Liver (tissue), 3 donors: Measurements from ENCODE around the gene ALG12.

Source experiments
- CTCF ChIP-seq: fragments of 150-350 bp; IDR thresholded peaks from 2 replicates; pipeline ENCODE4 v1.5.1; 2017; ENCODE audit warnings: improper control_type of control experiment, low read depth, low read length; ENCODE audit not compliant: missing input control
- FOXA1 ChIP-seq: IDR thresholded peaks from 2 replicates; pipeline ENCODE4 v1.6.1; 2016; ENCODE audit warnings: antibody characterized with exemption
- GABPA ChIP-seq, 2 donors: IDR thresholded peaks in 1 of 2; conservative IDR thresholded peaks in 1 of 2; 2 replicates each; pipeline ENCODE4 v1.6.1; 2016; ENCODE audit warnings: antibody characterized with exemption in 2 of 2, mild to moderate bottlenecking in 1 of 2, moderate library complexity in 1 of 2
- HNF4A ChIP-seq, 2 donors: conservative IDR thresholded peaks; 2 replicates each; pipeline ENCODE4 v1.6.1; 2016; ENCODE audit warnings: antibody characterized with exemption in 2 of 2, mild to moderate bottlenecking in 2 of 2
- HNF4G ChIP-seq: IDR thresholded peaks from 2 replicates; pipeline ENCODE4 v1.6.1; 2016; ENCODE audit warnings: antibody characterized with exemption
- RAD21 ChIP-seq, 2 donors: IDR thresholded peaks; 2 replicates each; pipeline ENCODE4 v1.6.1; 2016; ENCODE audit warnings: antibody characterized with exemption in 2 of 2, mild to moderate bottlenecking in 2 of 2
- RXRA ChIP-seq, 2 donors: IDR thresholded peaks; 2 replicates each; pipeline ENCODE4 v1.6.1; 2017 to 2018; ENCODE audit warnings: antibody characterized with exemption in 2 of 2, mild to moderate bottlenecking in 1 of 2
- SP1 ChIP-seq: IDR thresholded peaks from 2 replicates; pipeline ENCODE4 v1.6.1; 2018; ENCODE audit warnings: antibody characterized with exemption, mild to moderate bottlenecking
- TAF1 ChIP-seq: conservative IDR thresholded peaks from 2 replicates; pipeline ENCODE4 v1.6.1; 2016; ENCODE audit warnings: antibody characterized with exemption, mild to moderate bottlenecking
- TF ChIP-seq, protein P1 (sequence below): IDR thresholded peaks from 2 replicates; pipeline ENCODE4 v1.6.1; 2016; ENCODE audit warnings: antibody characterized with exemption
- TF ChIP-seq, protein P2 (sequence below): IDR thresholded peaks from 2 replicates; pipeline ENCODE4 v1.6.1; 2016; ENCODE audit warnings: antibody characterized with exemption
- donor health status: healthy.
- donor health status: healthy.

DNA sequence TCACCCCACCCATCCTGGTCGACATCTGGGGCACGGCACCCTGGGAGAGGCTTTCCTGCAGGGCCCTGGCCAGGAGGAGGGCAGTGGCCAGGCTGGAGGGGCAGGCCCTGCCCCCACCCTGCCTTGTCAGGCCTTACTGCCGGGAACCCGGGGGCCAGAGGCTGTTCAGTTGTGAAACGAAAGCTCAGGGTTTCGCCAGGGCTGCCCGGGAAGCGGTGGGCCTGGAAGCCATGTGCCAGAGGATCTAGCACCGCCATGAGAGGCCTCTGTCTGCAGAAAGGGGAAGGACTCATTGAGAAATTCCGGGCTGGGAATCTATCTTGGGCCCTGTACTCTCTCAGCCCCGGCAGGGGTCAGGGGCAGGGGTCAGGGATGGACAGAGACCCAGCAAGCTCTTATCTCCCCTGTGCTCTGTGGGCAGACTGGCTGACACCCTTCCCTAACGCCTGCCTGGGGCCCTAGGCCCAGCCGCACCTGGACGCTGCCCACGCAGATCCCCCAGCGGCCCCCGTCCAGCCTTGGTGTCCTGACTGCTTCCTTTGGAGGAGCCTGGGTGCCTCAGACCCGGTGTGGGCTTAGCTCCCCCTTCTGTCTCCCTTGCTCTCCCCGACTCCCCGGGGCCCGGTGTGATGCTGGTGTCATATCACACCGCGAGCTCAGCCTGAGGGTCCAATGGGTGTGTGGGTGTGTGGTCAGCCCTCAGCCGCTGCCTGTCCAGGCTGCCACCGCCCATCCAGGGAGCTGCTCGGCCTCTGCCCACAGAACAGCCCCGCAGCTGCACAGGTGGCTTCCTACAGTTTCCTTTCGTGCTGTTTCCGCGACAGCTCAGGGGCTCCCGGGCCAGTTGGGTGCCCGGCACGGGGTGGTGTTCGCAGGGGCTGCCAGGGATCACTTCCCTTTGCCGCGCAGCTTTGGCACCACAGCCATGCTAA is 48.8 kb upstream of the ALG12 start:
- TF ChIP-seq CTCF (no peak), GABPA (IDR thresholded peaks at IDR 0.05 in 1 of 2, conservative IDR thresholded peaks at IDR 0.05 in 1 of 2) (no peak), RXRA (IDR thresholded peaks at IDR 0.05) (peak; percentile 66 to 70), FOXA1 (no peak), RAD21 (IDR thresholded peaks at IDR 0.05) (peak; percentile 4 to 33), HNF4G (peak; percentile 45), TAF1 (no peak), SP1 (peak; percentile 72), HNF4A (conservative IDR thresholded peaks at IDR 0.05) (peak in 1 of 2 donors; percentile 59)
- TF ChIP-seq, protein P1, sequence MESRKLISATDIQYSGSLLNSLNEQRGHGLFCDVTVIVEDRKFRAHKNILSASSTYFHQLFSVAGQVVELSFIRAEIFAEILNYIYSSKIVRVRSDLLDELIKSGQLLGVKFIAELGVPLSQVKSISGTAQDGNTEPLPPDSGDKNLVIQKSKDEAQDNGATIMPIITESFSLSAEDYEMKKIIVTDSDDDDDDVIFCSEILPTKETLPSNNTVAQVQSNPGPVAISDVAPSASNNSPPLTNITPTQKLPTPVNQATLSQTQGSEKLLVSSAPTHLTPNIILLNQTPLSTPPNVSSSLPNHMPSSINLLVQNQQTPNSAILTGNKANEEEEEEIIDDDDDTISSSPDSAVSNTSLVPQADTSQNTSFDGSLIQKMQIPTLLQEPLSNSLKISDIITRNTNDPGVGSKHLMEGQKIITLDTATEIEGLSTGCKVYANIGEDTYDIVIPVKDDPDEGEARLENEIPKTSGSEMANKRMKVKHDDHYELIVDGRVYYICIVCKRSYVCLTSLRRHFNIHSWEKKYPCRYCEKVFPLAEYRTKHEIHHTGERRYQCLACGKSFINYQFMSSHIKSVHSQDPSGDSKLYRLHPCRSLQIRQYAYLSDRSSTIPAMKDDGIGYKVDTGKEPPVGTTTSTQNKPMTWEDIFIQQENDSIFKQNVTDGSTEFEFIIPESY = peak; percentile 29
- TF ChIP-seq, protein P2, sequence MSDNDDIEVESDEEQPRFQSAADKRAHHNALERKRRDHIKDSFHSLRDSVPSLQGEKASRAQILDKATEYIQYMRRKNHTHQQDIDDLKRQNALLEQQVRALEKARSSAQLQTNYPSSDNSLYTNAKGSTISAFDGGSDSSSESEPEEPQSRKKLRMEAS = peak; percentile 76
